GM21423 (cell line): Measurements from ENCODE around the gene USP36.

ENCODE experiments used
- ATAC-seq: cut with Tn5 transposase; IDR thresholded peaks from one replicate; pipeline ENCODE4 v1.9.1; 2021; ENCODE audit warnings: mild to moderate bottlenecking, moderate library complexity; ENCODE audit not compliant: unreplicated experiment

USP36 gene

GRCh38 chr17:78839762-78840529 lies 668 bp downstream of the USP36 start:
- peak; percentile 13 for ATAC-seq

GRCh38 chr17:78839235-78839761 lies 1.3 kb downstream of the USP36 start:
- ATAC-seq = no peak

- ATAC-seq = no peak
Observed at GRCh38 chr17:78838574-78839005, 2.0 kb downstream of the USP36 start.

- no peak for ATAC-seq
Observed at GRCh38 chr17:78836420-78837021, 4.1 kb downstream of the USP36 start.

- no peak for ATAC-seq
Observed at GRCh38 chr17:78834571-78834970, 6.0 kb downstream of the USP36 start.

- ATAC-seq = no peak
Observed at GRCh38 chr17:78832541-78832810, 8.1 kb downstream of the USP36 start.

- no peak for ATAC-seq
Observed at GRCh38 chr17:78831688-78832540, 8.7 kb downstream of the USP36 start.

GRCh38 chr17:78829477-78829876 lies 11.1 kb downstream of the USP36 start:
- ATAC-seq = no peak

GRCh38 chr17:78828470-78829185 lies 12.0 kb downstream of the USP36 start:
- no peak for ATAC-seq

- ATAC-seq = no peak
Observed at GRCh38 chr17:78826836-78827509, 13.6 kb downstream of the USP36 start.

- no peak for ATAC-seq
Observed at GRCh38 chr17:78826421-78826820, 14.2 kb downstream of the USP36 start.

- no peak for ATAC-seq
Observed at GRCh38 chr17:78825696-78826095, 14.9 kb downstream of the USP36 start.

GRCh38 chr17:78824240-78824639 lies 16.4 kb downstream of the USP36 start:
- no peak for ATAC-seq

- ATAC-seq = no peak
Observed at GRCh38 chr17:78823282-78824046, 17.1 kb downstream of the USP36 start.

GRCh38 chr17:78822552-78822951 lies 18.1 kb downstream of the USP36 start:
- ATAC-seq = no peak

GRCh38 chr17:78821961-78822360 lies 18.7 kb downstream of the USP36 start:
- ATAC-seq = no peak

- ATAC-seq = no peak
Observed at GRCh38 chr17:78820841-78821240, 19.8 kb downstream of the USP36 start.

GRCh38 chr17:78819806-78820792 lies 20.5 kb downstream of the USP36 start:
- no peak for ATAC-seq
